ENCODE results near the gene FOXP1.

DNA sequence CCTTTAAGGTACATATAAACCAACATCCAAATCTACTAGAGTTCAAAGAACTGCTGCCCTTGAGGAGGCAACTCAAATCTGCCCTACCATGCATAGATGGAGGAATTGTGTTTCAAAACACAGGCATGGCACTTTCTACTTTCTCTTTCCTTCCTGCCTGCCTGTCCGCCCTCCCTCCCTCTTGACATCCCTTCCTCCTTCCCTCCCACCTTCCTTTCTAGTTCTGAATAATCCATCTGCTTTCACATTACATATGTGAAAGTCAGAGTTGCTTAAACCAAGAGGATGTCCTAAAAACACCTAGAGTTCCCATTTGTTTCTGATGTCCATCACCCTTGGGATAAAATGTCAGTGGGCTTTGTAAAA lies 537.6 kb downstream of the FOXP1 start:
- TF ChIP-seq, protein P1, sequence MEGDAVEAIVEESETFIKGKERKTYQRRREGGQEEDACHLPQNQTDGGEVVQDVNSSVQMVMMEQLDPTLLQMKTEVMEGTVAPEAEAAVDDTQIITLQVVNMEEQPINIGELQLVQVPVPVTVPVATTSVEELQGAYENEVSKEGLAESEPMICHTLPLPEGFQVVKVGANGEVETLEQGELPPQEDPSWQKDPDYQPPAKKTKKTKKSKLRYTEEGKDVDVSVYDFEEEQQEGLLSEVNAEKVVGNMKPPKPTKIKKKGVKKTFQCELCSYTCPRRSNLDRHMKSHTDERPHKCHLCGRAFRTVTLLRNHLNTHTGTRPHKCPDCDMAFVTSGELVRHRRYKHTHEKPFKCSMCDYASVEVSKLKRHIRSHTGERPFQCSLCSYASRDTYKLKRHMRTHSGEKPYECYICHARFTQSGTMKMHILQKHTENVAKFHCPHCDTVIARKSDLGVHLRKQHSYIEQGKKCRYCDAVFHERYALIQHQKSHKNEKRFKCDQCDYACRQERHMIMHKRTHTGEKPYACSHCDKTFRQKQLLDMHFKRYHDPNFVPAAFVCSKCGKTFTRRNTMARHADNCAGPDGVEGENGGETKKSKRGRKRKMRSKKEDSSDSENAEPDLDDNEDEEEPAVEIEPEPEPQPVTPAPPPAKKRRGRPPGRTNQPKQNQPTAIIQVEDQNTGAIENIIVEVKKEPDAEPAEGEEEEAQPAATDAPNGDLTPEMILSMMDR (IDR thresholded peaks at IDR 0.05): no peak
- TF ChIP-seq EP300 (IDR thresholded peaks at IDR 0.05): no peak
- peak in 1 of 2 donors; percentile 12 for TF ChIP-seq POLR2AphosphoS5 (IDR thresholded peaks at IDR 0.05)
- TF ChIP-seq POLR2A (IDR thresholded peaks at IDR 0.05; ENCODE audit: low read depth): no peak

All from esophagus muscularis mucosa (tissue), 4 donors.